HG03442 (cell line): Measurements from ENCODE around the gene SGCA.

ENCODE experiments used
- ATAC-seq: cut with Tn5 transposase; IDR thresholded peaks from one replicate; pipeline ENCODE4 v1.9.1; 2021; ENCODE audit warnings: mild to moderate bottlenecking, moderate library complexity; ENCODE audit not compliant: unreplicated experiment

Gene SGCA

DNA sequence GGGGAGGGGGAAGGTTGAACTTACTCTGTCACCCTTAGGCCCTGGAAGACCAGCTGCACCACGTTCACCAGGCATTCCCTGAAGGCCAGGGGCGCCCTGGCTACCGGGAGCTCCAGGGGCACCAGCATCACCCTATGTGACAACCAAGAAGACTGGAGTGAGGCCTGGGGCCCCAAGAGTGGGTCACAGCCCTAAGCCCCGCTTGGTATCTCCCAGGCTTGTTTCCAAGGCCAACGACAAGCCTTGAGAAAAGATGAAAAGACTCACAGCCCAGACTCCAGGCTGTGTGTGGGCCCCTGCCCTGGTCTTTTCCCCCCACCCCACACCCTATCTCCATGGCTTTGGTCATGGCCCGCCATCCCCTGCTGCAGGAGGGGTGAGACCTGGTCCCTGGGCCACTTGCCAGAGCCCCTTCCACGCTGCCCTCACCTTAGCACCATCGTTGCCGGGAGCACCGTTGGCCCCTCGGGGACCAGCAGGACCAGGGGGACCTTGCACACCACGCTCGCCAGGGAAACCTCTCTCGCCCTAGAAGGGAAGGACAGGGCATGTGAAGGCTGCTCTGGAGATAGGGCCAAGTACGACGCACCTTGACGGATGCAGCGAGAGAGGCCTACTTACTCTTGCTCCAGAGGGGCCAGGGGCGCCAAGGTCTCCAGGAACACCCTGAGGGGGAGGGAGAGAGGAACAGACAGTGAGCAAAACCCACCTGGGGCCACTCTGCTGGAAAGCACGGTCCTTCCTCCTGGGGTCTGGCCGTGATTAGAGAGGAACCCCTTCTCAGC, 25.7 kb downstream of the SGCA start:
- ATAC-seq, result no peak

DNA sequence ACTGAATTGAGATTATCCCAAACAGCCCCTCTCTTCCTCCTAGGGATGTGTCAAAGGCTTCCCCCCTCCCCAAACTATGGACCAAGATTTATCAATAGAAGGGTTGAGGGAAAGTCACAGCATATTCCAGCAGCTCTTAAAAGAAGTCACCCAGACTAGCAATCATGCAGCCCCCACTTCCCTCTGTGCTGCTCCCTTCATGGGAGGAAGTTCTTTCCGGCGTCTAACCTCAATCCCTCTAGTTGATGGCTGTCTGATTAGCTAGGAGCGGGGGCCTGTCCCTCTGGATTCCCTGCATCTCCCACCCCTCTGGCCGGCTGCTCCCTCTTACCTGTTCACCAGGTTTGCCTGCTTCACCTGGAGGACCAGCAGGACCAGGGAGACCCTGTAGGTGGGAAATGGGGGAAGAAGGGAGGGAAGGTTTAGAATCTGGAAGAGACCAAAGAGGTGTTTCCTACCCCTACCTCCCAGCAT, 26.4 kb downstream of the SGCA start:
- no peak for ATAC-seq

DNA sequence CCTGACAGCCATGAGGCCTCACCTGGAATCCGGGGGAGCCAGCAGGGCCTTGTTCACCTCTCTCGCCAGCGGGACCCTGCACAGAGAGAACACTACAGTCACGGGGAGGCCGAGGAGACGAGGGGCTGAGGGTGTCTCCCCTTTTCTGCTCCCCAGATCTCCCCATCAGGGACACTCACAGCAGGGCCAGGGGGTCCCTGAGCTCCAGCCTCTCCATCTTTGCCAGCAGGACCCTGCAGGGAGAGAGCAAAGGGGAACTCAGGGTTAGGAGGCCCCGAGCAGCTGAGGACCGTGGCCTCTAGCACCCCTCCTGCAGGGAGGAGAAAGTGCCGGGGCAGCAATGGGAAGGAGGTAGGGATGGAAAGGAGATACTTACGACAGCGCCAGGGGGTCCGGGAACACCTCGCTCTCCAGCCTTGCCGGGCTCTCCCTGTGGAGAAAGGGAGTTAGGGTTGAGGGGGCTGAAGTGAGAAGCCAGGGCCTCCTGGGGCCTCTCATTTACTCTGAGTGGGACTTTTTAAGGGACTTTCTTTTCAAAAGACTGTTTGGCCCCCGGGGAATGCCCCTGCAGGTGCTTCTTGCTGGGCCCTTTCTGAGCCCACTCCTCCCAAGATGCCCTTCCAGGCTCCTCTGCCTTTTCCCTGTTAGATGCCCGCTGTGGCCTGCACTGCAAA, 26.9 kb downstream of the SGCA start:
- no peak for ATAC-seq

DNA sequence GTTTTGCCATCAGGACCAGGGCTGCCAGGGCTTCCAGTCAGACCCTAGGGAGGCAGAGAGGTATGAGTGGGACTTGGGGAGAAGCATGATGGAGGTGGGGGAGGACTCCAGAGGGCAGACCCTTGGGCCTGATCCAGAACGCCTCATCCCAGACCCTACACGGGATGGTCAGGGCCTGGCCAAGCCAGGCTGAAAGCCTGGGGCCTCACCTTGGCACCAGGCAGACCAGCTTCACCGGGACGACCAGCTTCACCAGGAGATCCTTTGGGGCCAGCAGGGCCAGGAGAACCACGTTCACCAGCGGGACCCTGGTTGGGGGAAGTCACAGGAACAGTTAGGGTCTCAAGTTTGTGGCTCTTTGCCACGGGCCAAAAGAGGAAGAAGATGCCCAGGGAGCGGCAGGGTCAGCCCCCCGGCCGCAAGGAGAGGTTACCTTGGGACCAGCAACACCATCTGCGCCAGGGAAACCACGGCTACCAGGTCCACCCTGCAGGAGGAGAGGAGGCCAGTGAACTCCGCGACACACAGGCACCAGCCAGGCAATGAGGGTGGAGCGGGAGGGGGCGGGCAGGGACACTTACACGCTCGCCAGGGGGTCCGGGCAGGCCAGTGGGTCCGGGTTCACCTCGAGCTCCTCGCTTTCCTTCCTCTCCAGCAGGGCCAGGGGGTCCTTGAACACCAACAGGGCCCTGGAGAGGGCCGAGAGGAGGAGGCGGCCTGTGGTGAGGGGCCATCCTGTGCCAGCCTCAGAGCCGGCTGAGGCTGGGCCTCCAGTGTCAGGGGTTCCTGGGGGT, 28.5 kb downstream of the SGCA start:
- no peak for ATAC-seq

DNA sequence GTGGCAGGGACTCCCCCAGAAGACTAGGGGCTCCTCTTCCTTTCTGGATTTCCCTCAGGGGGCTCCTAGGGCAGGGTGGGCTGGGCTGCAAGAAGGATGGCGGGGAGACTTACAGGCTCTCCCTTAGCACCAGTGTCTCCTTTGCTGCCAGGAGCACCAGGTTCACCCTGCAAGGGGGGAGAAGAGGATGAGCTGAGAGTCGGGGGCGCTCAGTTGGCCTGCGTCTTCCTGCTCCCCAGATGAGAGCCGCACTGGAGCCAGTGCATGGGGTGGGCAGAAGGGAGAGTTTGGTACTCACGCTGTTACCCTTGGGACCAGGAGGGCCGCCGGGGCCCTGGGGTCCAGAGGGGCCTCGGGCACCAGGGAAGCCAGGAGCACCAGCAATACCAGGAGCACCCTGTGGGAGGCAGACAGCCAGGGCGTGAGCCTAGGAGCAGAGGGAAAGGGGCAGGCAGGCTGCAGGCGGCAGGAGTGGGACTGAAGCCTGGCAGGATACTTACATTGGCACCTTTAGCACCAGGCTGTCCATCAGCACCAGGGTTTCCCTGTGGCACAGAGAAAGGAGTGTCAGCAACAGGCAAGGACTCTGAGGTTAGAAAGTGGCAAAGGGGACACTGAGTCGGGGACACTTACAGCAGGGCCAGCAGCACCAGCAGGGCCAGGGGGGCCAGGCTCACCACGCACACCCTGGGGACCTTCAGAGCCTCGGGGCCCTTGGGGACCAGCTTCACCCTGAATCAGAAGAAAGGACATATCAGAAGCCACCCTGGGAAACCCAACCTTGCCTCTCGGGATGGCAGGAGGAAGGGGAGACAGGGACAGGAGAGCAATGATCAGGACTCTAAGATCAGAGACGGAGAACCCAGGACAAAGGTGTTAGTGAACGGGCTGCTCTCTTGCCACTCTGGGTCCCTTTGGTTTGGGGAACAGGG, 29.4 kb downstream of the SGCA start:
- no peak for ATAC-seq

DNA sequence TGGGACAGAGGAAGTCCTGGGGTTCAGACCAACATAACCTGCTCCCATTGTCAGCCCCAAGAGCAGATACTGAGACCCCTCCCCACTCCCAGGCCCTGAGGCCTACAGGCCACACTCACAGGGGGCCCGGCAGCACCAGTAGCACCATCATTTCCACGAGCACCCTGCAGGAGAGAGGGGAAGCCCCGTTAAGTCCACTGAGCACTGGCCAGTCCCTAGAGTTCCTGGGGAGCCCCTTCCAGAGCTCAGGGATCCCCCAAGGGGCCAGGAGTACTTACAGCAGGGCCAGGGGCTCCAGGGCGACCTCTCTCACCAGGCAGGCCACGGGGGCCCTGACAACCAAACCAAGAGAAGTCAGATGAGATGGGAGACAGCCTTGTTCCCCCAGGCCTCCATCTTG, 30.2 kb downstream of the SGCA start:
- no peak for ATAC-seq

DNA sequence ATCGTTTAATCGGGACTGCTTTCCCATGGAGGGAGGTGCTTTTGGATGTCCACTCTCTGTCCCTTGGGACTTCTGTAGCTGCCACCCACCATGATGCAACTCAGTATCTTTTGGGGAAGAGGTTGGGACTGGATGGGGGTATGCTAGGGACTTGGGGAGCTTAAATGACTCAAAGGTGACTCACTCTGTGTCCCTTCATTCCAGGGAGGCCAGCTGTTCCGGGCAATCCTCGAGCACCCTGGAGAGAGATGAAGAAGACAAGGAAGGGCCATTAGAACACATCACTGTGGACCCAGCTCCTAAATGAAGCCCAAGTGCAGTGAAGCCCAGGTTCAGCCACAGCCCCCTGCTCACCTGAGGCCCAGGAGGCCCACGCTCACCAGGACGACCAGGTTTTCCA, 31.0 kb downstream of the SGCA start:
- ATAC-seq, result no peak

DNA sequence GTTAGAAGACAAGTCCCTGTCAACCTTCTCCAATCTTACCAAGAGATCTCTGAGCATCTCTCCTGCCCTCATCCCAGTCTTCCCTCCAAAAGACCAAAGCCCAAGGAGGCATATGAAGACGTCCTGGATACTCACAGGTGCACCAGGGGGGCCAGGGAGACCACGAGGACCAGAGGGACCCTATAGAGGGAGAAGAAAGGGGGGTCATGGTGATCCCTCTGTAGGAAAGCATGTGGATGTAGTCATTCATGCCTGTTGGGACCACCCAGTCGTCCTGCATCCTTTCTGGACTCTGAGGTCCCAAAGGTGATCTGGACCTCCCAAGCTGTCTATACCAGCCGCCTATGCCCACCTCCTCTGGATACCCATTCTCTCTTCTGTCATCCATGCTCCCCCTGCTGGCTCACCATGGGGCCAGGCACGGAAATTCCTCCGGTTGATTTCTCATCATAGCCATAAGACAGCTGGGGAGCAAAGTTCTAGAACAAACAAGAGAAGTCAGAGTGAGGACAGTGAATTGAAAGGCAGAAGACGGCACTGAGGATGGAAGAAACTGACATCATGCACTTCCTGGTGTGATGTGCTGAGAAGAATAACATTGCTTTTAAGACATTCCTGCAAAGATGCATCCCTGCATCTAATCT, 32.3 kb downstream of the SGCA start:
- ATAC-seq, result no peak

DNA sequence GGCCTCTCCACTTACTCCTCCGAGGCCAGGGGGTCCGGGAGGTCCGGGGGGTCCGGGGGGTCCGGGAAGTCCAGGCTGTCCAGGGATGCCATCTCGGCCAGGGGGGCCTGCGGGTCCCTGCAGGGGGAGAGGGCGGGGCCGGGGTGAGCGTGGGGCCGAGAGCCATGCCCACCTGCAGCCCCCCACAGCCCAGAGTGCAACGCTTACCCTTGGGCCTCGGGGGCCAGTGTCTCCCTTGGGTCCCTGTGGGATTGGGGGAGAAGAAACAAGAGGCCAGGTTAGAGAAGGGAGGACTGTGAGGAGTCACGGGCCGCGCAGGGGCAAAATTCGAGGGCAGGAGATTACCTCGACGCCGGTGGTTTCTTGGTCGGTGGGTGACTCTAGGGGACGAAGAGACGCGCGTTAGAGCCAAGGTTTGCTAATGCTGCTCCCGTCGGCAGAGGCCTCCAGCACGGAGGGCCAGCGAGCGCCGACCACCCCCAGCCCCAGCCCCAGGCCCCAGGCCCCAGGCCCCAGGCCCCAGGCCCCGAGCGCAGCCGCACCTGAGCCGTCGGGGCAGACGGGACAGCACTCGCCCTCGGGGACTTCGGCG, 33.5 kb downstream of the SGCA start:
- no peak for ATAC-seq

DNA sequence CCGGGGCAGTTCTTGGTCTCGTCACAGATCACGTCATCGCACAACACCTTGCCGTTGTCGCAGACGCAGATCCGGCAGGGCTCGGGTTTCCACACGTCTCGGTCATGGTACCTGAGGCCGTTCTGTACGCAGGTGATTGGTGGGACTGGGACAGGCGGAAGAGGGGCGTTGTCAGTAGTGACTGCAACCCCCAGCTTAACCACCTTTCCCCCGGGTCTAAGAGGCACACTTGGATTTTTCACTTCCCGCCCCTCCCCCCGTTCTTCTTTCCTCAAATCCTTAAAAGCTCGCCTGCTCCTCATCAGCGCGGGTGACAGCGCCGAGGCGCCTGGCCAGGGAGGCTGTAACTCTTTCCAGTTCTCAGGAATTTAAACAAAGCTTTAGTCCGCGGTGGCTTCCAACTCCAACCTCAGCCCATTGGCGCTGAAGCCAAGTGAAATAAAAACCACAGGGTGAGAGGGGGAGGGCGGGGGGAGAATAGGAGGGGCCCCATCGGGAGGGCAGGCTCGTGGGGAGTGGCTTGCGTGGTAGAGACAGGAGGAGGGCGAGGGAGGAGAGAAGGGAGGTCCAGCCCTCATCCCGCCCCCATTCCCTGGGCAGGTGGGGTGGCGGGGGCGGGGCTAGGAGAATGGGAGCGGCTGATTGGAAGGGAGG, 34.1 kb downstream of the SGCA start:
- ATAC-seq, result peak; percentile 26

DNA sequence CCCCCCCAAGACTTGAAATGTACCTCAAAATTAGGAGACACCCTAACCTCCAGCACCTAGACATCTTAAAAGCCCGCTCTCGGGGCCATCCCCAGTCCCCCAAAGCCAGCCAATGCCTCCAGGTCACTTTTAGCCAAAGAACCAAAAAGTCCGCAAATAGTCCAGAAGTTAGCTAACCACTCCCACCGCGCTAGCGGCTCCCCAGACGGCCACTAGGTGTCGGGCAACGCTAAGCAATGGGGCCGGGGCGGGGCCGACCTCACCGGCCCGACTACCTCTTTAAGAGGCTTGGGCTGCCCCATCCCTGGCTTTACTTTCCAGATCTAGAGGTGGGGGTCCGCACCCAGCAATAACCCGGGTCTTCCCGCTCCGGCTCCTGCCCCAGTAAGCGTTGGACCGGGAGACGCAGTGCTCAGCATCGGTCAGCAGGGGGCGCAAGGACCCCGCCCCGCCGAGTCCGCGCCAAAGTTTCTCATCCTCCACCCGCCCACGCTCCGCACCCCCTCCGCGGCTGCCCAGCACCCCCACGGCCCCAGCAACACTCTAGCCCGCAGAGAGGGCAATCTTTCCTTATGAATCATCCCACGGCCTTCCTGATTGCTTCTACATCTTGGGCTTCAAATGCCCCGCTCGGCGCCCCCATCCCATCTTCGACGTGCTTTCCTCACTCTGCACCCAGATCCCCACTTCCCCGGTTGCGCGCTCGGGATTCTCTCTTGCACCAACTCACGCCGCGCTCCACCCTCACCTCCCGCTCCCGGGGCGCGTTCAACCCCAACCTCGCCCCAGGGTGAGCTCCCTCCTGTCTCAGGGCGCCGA, 34.9 kb downstream of the SGCA start:
- peak; percentile 51 for ATAC-seq

DNA sequence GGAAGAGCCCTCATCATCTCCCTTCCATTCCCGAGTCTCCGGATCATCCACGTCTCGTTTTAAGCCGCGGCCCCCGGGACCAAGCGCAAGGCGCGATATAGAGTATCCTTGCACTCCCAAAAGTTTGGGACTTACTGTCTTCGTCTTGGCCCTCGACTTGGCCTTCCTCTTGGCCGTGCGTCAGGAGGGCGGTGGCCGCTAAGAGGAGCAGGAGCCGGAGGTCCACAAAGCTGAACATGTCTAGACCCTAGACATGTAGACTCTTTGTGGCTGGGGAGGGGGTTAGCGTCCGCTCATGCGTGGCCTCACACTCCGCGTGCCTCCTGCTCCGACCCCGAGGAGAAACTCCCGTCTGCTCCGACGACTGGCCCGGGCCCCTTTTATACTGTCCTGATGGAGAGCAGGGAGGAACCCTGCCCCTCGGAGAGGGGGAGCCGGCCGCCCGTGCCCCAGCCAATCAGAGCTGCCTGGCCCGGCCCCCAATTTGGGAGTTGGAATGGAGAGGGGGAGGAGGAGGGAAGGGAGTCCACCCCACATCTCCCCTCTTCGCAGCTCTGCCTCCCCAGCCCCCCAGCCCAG, 35.6 kb downstream of the SGCA start, which contains the start of gene COL1A1:
TSS of gene COL1A1 (minus strand) at position 356 of the 579 bp plus-strand sequence. CDS start at position 238, 118 bp downstream.
- ATAC-seq, result no peak

DNA sequence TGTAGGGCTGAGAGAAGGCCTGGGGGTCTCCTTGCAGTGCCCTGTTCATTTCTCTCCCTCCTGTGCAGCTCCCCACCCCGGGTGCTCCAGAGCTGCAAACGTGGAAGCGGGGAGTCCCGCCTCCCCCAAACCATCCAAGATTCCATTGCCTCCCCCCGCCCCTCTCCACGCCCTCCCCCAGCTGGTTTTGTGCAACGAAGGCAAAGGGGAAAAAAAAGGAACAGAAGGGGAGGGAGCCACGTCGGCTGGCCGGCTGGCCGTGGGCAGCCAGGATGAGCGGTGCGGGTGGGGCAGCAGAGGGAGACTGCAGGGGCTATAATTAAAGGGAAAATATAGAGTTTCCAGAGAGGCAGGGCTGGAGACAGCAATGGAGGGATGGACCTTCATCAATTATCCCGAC, 37.3 kb downstream of the SGCA start:
- ATAC-seq, result no peak

DNA sequence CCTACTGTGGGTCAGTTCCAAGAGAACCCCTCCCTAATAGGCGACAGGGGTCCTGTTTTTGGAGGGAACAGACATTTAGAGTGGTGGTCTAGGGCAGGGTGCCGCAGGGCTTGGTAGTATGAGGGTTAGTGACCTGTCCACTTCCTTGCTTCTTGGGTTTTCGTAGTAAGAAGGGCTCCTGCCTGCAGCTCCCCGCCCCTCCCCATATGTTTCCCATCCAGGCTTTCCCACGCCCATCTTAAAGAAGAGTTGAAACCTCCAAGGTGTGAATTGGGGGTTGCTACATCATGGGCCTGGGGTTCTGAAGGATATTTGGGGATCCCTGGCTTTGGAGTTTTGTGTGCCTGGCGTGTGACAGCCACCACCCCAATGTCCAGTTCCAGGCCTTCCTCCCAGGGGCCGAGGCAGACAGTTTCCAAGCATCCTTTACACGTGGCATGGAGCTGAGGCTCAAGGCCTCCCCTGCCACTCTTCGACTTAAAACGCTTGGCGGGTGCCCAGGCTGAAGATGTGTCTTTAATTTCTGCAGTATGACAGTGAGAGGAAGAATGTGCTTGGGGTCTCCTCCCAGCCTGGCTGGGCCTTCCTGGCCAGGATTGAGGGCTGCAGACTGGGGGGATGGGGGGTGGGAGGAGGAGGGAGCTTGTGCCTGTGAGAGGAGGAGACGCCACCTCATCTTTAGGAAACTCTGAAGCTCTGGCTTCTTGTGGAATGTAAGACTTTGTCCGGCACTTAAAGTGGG, 38.0 kb downstream of the SGCA start:
- no peak for ATAC-seq

DNA sequence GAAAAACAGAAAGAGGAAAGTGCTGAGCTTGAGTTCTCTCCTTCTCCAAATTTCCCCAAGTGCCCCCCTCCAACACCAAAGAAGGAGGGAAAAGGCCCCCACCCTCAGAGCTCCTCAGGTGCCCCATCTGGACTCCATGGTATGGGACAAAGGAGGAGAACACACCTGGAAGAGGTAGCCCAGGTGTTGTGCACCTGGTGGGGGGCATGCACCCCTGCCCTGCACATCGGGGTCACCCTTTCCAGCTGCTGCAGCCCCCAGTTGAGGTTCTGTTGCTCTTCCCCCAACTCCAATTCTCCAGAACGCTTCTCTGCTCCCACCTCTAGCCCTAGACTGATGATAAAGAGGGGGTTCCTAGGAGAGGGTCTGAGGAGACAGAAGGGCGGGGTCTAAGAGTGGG, 38.6 kb downstream of the SGCA start:
- ATAC-seq, result no peak

DNA sequence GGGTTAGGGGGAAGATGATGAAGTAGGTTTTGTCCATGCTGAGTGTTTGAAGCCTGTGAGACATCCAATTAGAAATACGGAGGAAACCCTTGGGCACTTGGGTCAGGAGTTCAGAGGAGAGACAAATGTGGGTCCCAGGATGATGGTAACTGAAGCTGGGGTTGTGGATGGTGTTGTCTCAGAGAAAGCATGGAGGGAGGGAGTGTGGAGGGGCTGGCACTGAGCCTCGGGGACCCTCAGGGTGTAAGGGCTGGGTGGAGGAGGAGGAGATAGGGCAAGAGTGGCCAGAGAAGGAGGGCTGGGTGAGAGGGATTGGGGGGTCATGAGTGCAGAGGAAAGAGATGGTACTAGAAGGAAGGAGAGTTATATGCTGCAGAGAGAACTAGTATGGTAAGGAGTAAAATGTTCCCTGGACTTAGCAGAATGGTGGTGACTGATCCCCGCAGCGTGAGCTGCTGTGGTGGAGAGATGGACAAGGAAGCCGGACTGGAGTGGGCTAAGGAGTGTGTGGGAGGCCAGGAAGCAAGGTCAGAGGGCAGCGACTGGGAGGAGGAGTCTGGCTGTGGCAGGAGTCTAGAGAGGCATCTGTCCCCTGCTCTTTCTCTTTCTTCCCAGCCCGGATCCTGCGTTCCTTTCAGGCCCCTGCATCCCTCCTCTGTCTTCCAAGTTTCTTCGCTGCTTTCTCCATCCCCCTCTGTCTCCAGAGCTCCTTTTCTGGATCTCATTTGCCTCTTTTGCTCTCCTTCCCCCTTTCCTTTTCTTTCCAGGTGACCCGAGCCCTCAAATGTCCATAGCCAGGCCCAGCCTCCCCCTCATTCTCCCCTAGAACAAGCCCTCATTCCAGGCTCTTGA, 39.5 kb downstream of the SGCA start:
- no peak for ATAC-seq
